ENCODE results near the gene TBC1D9. TPM values are rescaled to one million over a fixed set of nuclear protein-coding genes. Genes with fewer than 3 reads are reported as not detected.

The TBC1D9 gene
- total RNA-seq, 5 donors from 2014 or later (not counting 1 experiment from before 2014, with no cell fraction given), result 0.56 to 4.2 (median 1.2) TPM

DNA sequence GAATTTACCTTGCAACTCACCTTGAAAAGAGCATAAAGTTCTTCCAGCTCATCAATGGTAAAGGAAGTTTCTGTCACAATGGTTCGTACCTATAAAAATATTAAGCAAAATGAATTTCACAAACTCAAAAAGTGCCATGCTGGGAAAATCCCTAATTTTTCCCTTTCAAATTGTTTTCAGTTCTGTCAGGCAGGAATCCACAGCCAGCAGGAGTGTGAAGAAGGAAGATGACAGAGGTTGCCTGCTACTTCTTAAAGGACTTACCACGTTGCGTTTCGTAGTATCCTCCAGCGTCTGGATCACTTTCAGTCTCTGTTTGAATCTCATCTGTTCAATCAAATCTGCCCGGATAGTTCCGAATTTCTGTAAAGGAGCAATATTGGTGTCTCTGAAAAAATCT, 117.1 kb downstream of the TBC1D9 start:
- H3K36me3 Mint-ChIP-seq, result no peaks in the 10 kb centered on the region
- WGBS (ENCODE audit: insufficient coverage), result 80% methylated on average over 3 of the region's 7 CpGs
- H3K4me3 ChIP-seq (ENCODE audit: control insufficient read depth in 1 of 2, extremely low read depth in 1 of 2, low read length in 1 of 2), result no peak overlapping the region
- ATAC-seq (replicated peaks in 1 of 4), result no peak
- no peaks in the 10 kb centered on the region for H3K9me3 Mint-ChIP-seq
- no peaks in the 10 kb centered on the region for H3K4me1 ChIP-seq (ENCODE audit: control insufficient read depth in 1 of 2, extremely low read depth in 1 of 2, insufficient read depth in 2 of 2, low read length in 2 of 2)
- peaks cover 19 to 23% of the 10 kb centered on the region in 2 donors for H3K27me3 Mint-ChIP-seq
- no peak overlapping the region for H3K4me3 Mint-ChIP-seq
- POLR2A ChIA-PET, result no interaction called here
- no peak overlapping the region for H3K27ac ChIP-seq (ENCODE audit: low read length)
- DNase-seq, result no peak
- peaks cover 0 to 21% of the 10 kb centered on the region in 2 experiments for H3K27me3 ChIP-seq (replicated peaks in 1 of 2; ENCODE audit: control insufficient read depth in 2 of 2, extremely low read depth in 1 of 2, insufficient read depth in 2 of 2, low read length in 1 of 2)
- no peak overlapping the region for H3K27ac Mint-ChIP-seq
- H3K9me3 ChIP-seq, result no peaks in the 10 kb centered on the region
- CTCF ChIA-PET, result interaction anchor here in 1 of 2 donors (0.5 kb wide), 1 partner anchor 44 kb away, joined by 3 read pairs; no protein-coding TSS in a partner anchor
- H3K36me3 ChIP-seq (ENCODE audit: control insufficient read depth in 2 of 2, extremely low read depth in 1 of 2, insufficient read depth in 1 of 2, low read length in 1 of 2), result no peaks in the 10 kb centered on the region
- no peaks in the 10 kb centered on the region for H3K4me1 Mint-ChIP-seq

DNA sequence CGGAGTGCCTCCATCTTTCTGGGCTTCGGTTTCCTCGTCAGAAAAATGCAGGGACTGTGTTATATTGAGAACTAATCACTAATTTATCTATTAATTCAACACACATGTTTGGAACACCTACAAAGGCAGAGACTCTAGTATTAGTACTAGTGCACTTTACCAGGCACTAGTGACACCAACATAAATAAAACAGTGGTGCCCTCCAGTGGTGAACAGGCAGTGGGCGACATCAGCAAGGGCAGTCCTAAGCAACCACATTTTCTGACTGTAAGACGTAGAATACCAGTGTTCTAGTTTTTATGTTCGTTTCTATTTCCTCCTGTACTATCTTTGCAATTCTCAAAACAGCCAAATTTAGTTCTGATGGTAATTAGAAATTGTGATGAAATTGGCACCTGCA, 118.3 kb downstream of the TBC1D9 start:
- peaks cover 0 to 21% of the 10 kb centered on the region in 2 experiments for H3K27me3 ChIP-seq (replicated peaks in 1 of 2; ENCODE audit: control insufficient read depth in 2 of 2, extremely low read depth in 1 of 2, insufficient read depth in 2 of 2, low read length in 1 of 2)
- no peaks in the 10 kb centered on the region for H3K36me3 Mint-ChIP-seq
- WGBS (ENCODE audit: insufficient coverage), result 94% methylated on average over 3 of the region's 6 CpGs
- ChIA-PET POLR2A (no interaction called here), CTCF (no interaction called here)
- ATAC-seq (replicated peaks in 1 of 4) (peak in 2 of 4 experiments; percentile 40 to 61), DNase-seq (peak in 12 of 35 experiments; percentile 2 to 47 (median 10))
- H3K27me3 Mint-ChIP-seq, result peaks cover 19 to 22% of the 10 kb centered on the region in 2 donors
- no peaks in the 10 kb centered on the region for H3K36me3 ChIP-seq (ENCODE audit: control insufficient read depth in 2 of 2, extremely low read depth in 1 of 2, insufficient read depth in 1 of 2, low read length in 1 of 2)
- H3K27ac Mint-ChIP-seq, result no peak overlapping the region
- no peak overlapping the region for H3K27ac ChIP-seq (ENCODE audit: low read length)
- H3K9me3 Mint-ChIP-seq, result no peaks in the 10 kb centered on the region
- H3K9me3 ChIP-seq, result no peaks in the 10 kb centered on the region
- H3K4me1 Mint-ChIP-seq, result no peaks in the 10 kb centered on the region
- no peaks in the 10 kb centered on the region for H3K4me1 ChIP-seq (ENCODE audit: control insufficient read depth in 1 of 2, extremely low read depth in 1 of 2, insufficient read depth in 2 of 2, low read length in 2 of 2)
- H3K4me3 ChIP-seq (ENCODE audit: control insufficient read depth in 1 of 2, extremely low read depth in 1 of 2, low read length in 1 of 2), result no peak overlapping the region
- H3K4me3 Mint-ChIP-seq, result no peak overlapping the region

DNA sequence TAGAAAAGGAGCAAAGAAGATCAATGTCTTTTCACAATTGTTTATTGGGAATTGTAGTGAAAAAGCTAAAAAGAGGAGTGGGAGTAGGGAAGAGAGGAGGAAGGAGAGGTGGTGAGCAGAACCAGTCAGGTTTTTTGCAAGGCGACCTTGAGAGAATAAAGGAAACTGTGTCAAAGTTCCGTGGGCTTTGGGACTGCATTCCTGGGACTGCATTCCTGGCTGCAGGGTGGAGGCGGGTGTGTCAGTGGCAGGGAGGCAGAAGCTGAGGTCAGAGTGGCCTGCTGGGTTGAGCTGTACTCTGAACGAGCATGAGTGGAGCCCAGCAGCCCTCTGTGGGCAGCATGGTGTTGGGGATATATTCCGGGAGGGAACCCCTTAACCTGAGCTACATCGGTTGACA, 120.6 kb downstream of the TBC1D9 start:
- CTCF ChIA-PET, result no interaction called here
- Histone ChIP-seq H3K9me3 (no peaks in the 10 kb centered on the region), H3K27ac (ENCODE audit: low read length) (no peak overlapping the region), H3K27me3 (replicated peaks in 1 of 2; ENCODE audit: control insufficient read depth in 2 of 2, extremely low read depth in 1 of 2, insufficient read depth in 2 of 2, low read length in 1 of 2) (peaks cover 0 to 16% of the 10 kb centered on the region in 2 experiments), H3K4me3 (ENCODE audit: control insufficient read depth in 1 of 2, extremely low read depth in 1 of 2, low read length in 1 of 2) (no peak overlapping the region), H3K36me3 (ENCODE audit: control insufficient read depth in 2 of 2, extremely low read depth in 1 of 2, insufficient read depth in 1 of 2, low read length in 1 of 2) (no peaks in the 10 kb centered on the region), H3K4me1 (ENCODE audit: control insufficient read depth in 1 of 2, extremely low read depth in 1 of 2, insufficient read depth in 2 of 2, low read length in 2 of 2) (no peaks in the 10 kb centered on the region)
- POLR2A ChIA-PET, result no interaction called here
- H3K27ac Mint-ChIP-seq, result peak overlapping the region in 1 of 2 donors; percentile 10
- H3K4me3 Mint-ChIP-seq, result no peak overlapping the region
- DNase-seq (no peak), ATAC-seq (replicated peaks in 1 of 4) (no peak)
- H3K27me3 Mint-ChIP-seq, result peaks cover 17 to 19% of the 10 kb centered on the region in 2 donors
- H3K9me3 Mint-ChIP-seq, result no peaks in the 10 kb centered on the region
- no peaks in the 10 kb centered on the region for H3K4me1 Mint-ChIP-seq
- 54% methylated on average over 2 of the region's 6 CpGs for whole genome bisulfite sequencing (ENCODE audit: insufficient coverage)
- no peaks in the 10 kb centered on the region for H3K36me3 Mint-ChIP-seq

DNA sequence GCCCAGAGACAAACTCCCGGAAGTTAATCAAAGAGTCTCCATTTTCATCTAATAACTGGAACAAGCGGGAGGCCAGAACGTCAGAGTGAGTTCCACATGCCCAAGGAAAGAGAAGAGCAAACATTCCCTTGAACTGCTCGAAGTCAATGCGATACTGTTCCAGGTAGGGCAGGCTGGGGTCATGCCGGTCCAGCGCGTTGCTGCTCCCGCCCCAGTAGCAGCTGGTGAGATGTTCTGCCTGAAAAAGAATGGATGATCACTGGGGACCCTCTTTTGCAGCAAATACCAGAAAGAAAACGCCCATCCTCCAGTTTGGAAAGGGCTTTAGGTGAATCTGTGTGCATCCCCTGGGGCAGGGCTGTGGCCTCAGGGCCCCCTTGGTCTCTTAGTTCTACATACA, 122.2 kb downstream of the TBC1D9 start:
- H3K27ac ChIP-seq (ENCODE audit: low read length), result no peak overlapping the region
- ChIA-PET CTCF (no interaction called here), POLR2A (no interaction called here)
- no peaks in the 10 kb centered on the region for H3K36me3 ChIP-seq (ENCODE audit: control insufficient read depth in 2 of 2, extremely low read depth in 1 of 2, insufficient read depth in 1 of 2, low read length in 1 of 2)
- H3K27ac Mint-ChIP-seq, result no peak overlapping the region
- no peaks in the 10 kb centered on the region for H3K9me3 Mint-ChIP-seq
- no peak overlapping the region for H3K4me3 Mint-ChIP-seq
- H3K36me3 Mint-ChIP-seq, result no peaks in the 10 kb centered on the region
- H3K4me1 Mint-ChIP-seq, result no peaks in the 10 kb centered on the region
- H3K4me3 ChIP-seq (ENCODE audit: control insufficient read depth in 1 of 2, extremely low read depth in 1 of 2, low read length in 1 of 2), result no peak overlapping the region
- H3K9me3 ChIP-seq, result no peaks in the 10 kb centered on the region
- H3K4me1 ChIP-seq (ENCODE audit: control insufficient read depth in 1 of 2, extremely low read depth in 1 of 2, insufficient read depth in 2 of 2, low read length in 2 of 2), result no peaks in the 10 kb centered on the region
- H3K27me3 ChIP-seq (replicated peaks in 1 of 2; ENCODE audit: control insufficient read depth in 2 of 2, extremely low read depth in 1 of 2, insufficient read depth in 2 of 2, low read length in 1 of 2), result peaks cover 0 to 16% of the 10 kb centered on the region in 2 experiments
- no peak for DNase-seq
- H3K27me3 Mint-ChIP-seq, result peaks cover 9 to 15% of the 10 kb centered on the region in 2 donors
- 86% methylated on average over 6 of the region's 10 CpGs for WGBS (ENCODE audit: insufficient coverage)
- no peak for ATAC-seq (replicated peaks in 1 of 4)

DNA sequence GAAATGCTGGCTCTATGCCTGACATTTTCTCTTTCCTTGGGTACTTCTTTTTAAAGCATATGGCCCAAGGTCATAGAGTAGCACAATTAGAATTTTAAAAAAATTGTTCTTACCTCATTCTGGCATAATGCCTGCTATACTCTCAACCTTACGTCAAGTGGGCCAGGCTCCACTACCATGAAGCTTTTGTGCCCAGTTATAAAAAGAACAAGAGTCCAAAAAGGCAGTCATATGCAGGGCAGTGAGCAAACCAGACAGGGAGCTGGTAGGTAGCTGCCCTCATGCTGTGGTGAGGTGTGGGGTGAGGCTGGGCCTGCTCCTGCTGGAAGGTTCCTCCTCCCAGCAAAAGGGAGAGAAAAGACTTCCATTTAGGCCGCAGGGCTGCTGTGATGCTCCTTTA, 123.1 kb downstream of the TBC1D9 start:
- H3K27ac Mint-ChIP-seq, result no peak overlapping the region
- H3K27ac ChIP-seq (ENCODE audit: low read length), result no peak overlapping the region
- H3K27me3 Mint-ChIP-seq, result peaks cover 9 to 15% of the 10 kb centered on the region in 2 donors
- DNase-seq, result no peak
- no peaks in the 10 kb centered on the region for H3K4me1 Mint-ChIP-seq
- no CpG with 5 or more reads among the region's 2 CpGs for WGBS (ENCODE audit: insufficient coverage)
- peaks cover 0 to 16% of the 10 kb centered on the region in 2 experiments for H3K27me3 ChIP-seq (replicated peaks in 1 of 2; ENCODE audit: control insufficient read depth in 2 of 2, extremely low read depth in 1 of 2, insufficient read depth in 2 of 2, low read length in 1 of 2)
- no peaks in the 10 kb centered on the region for H3K9me3 ChIP-seq
- ATAC-seq (replicated peaks in 1 of 4), result no peak
- H3K4me1 ChIP-seq (ENCODE audit: control insufficient read depth in 1 of 2, extremely low read depth in 1 of 2, insufficient read depth in 2 of 2, low read length in 2 of 2), result no peaks in the 10 kb centered on the region
- ChIA-PET CTCF (no interaction called here), POLR2A (no interaction called here)
- no peaks in the 10 kb centered on the region for H3K9me3 Mint-ChIP-seq
- H3K36me3 Mint-ChIP-seq, result no peaks in the 10 kb centered on the region
- no peak overlapping the region for H3K4me3 Mint-ChIP-seq
- H3K36me3 ChIP-seq (ENCODE audit: control insufficient read depth in 2 of 2, extremely low read depth in 1 of 2, insufficient read depth in 1 of 2, low read length in 1 of 2), result no peaks in the 10 kb centered on the region
- H3K4me3 ChIP-seq (ENCODE audit: control insufficient read depth in 1 of 2, extremely low read depth in 1 of 2, low read length in 1 of 2), result no peak overlapping the region

DNA sequence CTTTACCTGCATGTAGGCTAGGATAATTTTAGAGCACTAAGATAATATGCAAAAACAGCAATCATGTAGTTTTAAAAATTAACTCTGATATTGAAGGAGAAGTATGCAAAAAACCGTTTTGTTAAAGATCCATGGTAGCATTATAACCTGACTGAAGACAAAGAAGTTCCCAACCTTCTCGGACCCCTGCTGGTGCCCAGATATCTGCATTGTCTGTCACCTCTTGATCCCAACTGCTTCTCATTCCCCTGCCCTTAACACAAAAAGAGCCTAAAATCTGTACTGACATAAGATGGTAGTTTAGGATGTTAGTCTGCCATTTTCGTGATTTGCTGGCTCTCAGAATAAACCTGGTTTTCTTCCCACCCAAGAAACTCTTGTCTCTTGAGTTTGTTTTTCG, 125.9 kb downstream of the TBC1D9 start:
- no peaks in the 10 kb centered on the region for H3K4me1 Mint-ChIP-seq
- Histone ChIP-seq H3K27me3 (replicated peaks in 1 of 2; ENCODE audit: control insufficient read depth in 2 of 2, extremely low read depth in 1 of 2, insufficient read depth in 2 of 2, low read length in 1 of 2) (no peaks in the 10 kb centered on the region), H3K27ac (ENCODE audit: low read length) (no peak overlapping the region), H3K4me1 (ENCODE audit: control insufficient read depth in 1 of 2, extremely low read depth in 1 of 2, insufficient read depth in 2 of 2, low read length in 2 of 2) (no peaks in the 10 kb centered on the region), H3K36me3 (ENCODE audit: control insufficient read depth in 2 of 2, extremely low read depth in 1 of 2, insufficient read depth in 1 of 2, low read length in 1 of 2) (no peaks in the 10 kb centered on the region), H3K9me3 (no peaks in the 10 kb centered on the region), H3K4me3 (ENCODE audit: control insufficient read depth in 1 of 2, extremely low read depth in 1 of 2, low read length in 1 of 2) (no peak overlapping the region)
- peaks cover 0 to 3% of the 10 kb centered on the region in 2 donors for H3K27me3 Mint-ChIP-seq
- H3K4me3 Mint-ChIP-seq, result no peak overlapping the region
- DNase-seq (no peak), ATAC-seq (replicated peaks in 1 of 4) (no peak)
- no peaks in the 10 kb centered on the region for H3K9me3 Mint-ChIP-seq
- H3K27ac Mint-ChIP-seq, result no peak overlapping the region
- WGBS (ENCODE audit: insufficient coverage), result 60% methylated on average over 2 of the region's 4 CpGs
- ChIA-PET CTCF (no interaction called here), POLR2A (no interaction called here)
- H3K36me3 Mint-ChIP-seq, result no peaks in the 10 kb centered on the region

DNA sequence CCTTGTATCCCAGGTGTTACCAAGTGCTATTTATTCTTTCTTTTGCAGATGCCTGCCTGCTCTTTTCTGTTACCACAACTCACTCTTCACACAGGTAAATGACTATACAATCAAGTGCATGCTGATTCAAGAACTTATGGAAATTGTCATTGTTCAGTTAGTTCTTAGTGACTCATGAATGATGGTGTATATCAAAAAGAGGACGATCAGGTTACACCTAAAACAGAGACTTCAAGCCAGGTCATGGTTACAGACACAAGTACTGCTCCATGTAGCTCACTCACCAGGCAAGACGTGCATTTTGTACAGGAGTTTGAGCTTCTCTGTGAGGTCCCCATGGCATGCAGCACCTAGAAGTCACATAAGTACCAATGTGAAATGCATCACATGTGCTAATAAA, 128.2 kb downstream of the TBC1D9 start:
- ATAC-seq (replicated peaks in 1 of 4) (no peak), DNase-seq (no peak)
- Histone ChIP-seq H3K36me3 (ENCODE audit: control insufficient read depth in 2 of 2, extremely low read depth in 1 of 2, insufficient read depth in 1 of 2, low read length in 1 of 2) (no peaks in the 10 kb centered on the region), H3K4me1 (ENCODE audit: control insufficient read depth in 1 of 2, extremely low read depth in 1 of 2, insufficient read depth in 2 of 2, low read length in 2 of 2) (no peaks in the 10 kb centered on the region), H3K9me3 (no peaks in the 10 kb centered on the region), H3K27ac (ENCODE audit: low read length) (no peak overlapping the region), H3K4me3 (ENCODE audit: control insufficient read depth in 1 of 2, extremely low read depth in 1 of 2, low read length in 1 of 2) (no peak overlapping the region), H3K27me3 (replicated peaks in 1 of 2; ENCODE audit: control insufficient read depth in 2 of 2, extremely low read depth in 1 of 2, insufficient read depth in 2 of 2, low read length in 1 of 2) (no peaks in the 10 kb centered on the region)
- no peaks in the 10 kb centered on the region for H3K4me1 Mint-ChIP-seq
- POLR2A ChIA-PET, result no interaction called here
- 83% methylated on average over 1 of the region's 2 CpGs for WGBS (ENCODE audit: insufficient coverage)
- H3K4me3 Mint-ChIP-seq, result no peak overlapping the region
- no peak overlapping the region for H3K27ac Mint-ChIP-seq
- no peaks in the 10 kb centered on the region for H3K36me3 Mint-ChIP-seq
- H3K27me3 Mint-ChIP-seq, result peaks cover 0 to 5% of the 10 kb centered on the region in 2 donors
- CTCF ChIA-PET, result no interaction called here
- no peaks in the 10 kb centered on the region for H3K9me3 Mint-ChIP-seq
